ENCODE measurements around the gene RIN2.
"Not testable (repeated sequence)": the region's sequence is repeated elsewhere in the genome, so short reads cannot be mapped to it uniquely, and the experiment has no call there.

Gene RIN2

DNA sequence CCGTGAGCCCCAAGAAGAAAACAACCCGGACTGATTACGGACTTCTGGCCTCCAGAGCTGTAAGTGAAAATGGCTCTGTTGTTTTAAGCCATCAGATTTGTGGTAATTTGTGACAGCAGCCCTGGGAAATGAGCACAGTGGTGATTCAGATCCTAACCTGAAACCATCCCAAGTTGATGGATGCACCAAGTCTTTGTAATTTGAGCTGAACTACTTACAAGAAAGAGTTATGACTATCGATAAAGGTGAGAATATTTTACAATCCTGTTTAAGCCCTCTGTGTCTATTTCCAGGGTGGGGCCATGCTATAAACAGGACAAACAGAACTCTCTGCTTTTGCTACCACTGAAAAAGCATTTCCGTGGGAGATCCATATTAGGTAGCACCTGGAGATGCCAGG, 19.1 kb upstream of the RIN2 start:
- DNase-seq = no peak

DNA sequence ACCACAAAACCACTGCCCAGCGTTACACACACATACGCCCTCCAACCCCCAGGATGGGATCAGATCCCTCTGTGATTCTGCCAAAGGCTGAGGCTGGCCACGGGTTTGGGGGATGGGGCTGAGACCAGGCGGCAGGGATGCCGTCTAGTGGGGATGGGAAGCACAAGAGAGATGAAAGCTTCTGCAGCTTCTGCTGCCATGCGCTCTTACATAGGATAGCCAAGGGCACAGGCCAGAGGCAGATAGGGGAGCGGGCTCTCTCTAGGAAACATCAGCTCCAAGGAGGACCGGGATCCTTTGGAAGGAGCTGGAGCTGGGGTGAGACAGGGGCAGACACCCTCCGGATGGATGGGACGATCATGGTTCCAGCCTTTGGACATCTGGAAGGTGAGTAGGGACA, 18.7 kb upstream of the RIN2 start:
- DNase-seq = no peak

DNA sequence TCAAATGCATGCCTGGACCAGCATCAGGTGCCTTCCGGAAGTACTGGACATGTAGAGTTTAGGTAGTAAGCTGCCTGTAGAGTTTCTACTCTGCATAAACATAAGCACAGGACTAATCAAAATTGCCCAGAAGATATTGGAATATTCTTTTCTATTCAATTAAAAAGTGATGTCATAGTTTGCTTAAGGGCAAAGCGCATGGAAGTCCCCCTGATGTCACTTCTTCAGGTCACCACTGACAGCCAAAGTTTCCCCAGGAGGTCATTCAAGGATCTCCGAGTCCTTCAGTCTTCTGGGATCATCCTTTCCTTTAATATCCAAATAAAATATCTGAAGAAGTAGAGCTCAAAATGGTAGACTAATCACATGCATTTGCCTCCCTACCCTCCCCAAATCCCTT, 17.5 kb upstream of the RIN2 start:
- no peak for DNase-seq

DNA sequence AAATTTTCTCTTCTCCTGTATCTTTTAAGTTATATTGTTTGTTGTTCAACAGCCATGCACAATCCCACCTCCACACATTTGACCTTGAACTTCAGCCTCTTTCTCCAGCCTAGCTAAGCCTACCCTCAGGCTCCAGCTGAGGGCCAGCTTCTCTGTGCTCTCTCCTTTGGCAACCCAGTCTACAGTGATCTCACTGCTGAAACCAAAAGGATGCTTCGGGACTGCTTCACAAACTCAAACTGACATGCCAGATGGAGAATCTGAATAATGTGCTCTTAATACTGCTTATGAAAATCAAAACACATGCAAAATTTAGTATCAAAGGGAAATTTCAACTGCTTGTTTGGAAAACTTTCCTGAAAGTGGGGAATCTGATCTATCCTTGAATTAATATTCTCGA, 16.1 kb upstream of the RIN2 start:
- DNase-seq = no peak

DNA sequence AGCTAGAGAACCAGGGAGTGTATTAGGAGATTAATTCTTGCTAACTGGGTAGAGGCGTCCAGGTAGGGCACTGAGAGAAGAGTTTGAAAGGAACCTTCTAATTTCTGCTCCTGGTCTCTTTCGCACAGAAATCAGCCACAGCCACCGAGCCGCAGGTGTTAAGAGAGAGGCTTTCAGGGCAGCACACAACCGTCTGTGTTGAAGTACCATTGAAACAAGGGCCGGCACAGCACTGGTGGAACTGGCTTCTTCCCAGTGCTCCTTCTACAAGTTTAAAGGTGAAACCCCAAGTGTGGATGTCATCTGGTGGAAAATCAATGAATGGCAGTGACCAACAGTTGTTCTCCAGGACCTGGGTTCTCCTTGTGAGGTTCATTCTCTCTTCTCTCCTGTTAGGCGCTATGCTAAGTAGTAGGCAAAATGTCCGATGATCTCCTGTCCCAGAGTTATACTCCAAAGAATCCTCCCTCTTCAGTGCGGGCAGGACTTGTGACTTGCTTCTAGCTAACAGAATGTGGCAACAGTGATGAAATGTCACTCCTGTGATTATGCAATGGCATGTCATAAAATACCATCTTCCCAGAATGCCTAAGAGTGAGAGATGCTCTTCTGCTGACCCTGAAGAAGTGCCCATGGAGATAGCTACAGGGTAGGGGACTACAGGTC, 15.0 kb upstream of the RIN2 start:
- DNase-seq = no peak

DNA sequence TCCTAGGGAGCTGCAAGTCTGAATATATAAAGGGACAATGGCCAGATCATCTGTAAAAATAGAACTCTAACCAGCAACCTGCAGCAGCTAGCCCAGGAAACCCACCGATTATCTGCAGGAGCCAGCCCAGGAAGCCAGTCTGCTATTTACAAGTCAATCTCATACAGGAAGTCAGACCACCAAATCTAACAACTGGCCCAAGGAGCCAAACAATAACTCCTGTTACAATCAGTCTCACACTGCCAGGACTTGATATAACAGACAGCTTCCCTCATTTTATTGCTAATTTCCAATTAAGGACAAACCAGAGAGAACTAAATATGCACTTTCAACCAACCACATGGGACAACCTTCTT, 14.4 kb upstream of the RIN2 start:
- DNase-seq = no peak

DNA sequence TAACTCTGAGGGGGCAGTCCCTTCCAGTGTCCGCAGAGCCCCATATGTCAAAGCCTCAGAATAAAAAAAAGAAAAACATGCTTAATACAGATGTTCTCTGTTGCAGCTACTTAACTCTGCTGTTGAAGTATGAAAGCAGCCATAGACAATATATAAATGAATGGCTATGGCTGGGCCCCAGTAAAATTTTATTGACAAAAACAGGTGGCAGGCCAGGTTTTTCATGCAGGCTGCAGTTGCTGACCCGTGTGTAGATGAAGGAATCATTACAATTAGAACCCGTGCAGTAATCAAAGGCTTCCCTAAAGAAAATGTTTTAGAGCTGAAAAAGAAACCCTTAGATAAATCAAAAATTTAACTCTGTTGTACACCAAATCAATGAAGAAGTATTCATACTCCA, 13.0 kb upstream of the RIN2 start:
- no peak for DNase-seq

DNA sequence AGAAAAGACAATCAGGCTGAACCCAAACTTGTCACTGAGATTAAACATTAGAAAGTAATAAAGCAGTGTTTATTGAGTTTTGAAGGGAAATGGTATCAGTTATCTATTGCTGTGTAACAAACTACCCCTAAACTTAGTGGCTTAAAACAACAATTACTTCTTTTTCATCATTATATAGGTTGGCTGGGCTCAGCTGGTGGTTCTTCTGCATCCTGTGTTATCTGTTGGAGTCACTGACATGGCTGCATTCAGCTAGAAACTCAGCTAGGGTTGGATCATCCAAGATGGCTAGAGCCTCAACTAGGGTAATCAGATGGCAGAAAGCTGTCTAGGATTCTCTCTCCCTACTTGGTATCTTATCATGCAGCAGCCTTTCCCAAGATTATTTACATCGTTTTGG, 12.5 kb upstream of the RIN2 start:
- no peak for DNase-seq

DNA sequence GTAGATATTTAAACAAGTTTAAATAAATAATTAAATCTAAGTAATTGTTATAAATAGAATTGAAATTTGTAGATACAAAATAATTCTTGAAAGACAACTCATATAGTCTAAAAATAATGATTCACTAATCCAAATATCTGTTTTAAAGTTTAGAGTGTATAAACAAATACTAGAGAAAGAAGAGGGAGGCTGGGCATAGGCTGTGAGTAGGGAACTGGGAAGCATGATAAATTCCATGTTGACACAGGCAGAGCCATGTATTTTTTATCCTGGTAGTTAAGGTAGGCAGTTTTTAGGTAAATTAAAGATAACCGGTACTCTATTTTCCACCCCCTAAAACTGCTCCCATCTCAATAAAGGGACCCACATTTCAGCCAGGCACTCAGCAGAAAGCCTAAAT, 11.7 kb upstream of the RIN2 start:
- no peak for DNase-seq

DNA sequence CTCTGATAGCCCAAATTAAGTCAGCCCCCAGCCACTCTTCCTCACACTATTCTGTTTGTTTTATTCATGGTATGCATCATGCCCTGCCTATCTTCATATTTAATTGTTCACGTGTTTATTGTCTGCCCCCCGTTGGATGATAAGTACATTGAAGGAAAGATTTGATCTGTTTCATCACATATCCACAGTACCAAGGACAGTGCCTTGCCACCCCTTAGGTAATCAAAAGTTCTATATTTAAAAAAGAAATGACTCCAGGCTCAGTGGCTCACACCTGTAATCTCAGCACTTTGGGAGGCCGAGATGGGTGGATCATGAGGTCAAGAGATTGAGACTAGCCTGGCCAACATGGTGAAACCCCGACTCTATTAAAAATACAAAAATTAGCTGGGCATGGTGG, 10.2 kb upstream of the RIN2 start:
- no peak for DNase-seq

DNA sequence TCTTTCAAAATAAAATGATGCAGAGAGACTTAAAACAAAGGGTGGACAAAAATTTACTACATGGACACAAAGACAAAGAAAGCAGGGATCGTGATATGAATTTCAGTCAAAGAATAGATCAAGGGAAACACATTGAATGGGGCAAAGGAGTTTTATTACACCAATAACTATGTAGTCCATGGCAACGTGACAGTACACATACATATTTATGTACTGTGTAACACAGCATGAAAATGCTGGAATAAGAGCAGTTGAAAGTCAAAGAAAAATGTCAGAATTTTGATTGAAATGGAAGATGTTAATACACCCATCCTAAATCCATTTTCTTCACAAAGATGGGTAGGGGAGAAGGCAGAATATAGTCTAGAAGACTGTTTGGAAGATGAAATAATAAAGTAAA, 9.4 kb upstream of the RIN2 start:
- DNase-seq = no peak

DNA sequence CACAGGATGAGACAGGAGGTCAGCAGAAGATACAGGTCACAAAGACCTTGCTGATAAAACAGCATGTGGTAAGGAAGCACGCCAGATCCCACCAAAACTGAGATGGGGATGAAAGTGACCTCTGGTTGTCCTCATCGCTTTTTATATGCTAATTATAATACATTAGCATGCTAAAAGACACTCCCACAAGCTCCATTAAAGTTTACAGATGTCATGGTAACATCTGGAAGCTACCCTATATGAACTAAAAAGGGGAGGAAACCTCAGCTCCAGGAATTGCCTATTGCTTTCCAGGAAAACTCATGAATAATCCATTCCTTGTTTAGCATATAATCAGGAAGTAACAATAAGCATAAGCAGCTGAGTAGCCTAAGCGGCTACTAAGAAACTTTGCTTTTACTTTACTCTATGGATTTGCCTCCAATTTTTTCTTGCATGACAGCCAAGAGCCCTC, 8.4 kb upstream of the RIN2 start:
- DNase-seq = no peak

DNA sequence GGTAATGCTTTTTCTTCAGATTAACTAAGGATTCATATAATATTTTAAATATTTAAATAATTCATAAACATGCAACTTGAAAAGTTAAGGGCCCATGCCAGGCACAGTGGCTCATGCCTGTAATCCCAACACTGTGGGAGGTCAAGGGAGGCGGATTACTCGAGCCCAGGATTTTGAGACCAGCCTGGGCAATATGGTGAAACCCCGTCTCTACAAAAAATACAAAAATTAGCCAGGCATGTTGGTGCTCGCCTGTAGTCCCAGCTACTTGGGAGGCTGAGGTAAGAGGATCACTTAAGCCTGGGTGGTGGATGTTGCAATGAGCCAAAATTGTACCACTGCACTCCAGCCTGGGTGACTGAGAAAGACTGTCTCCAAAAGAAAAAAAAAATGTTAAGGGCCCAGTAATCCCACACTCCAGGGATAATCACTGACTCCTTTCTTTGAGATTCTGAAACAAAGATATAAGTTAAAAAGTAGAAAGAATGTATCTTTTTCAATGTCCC, 7.9 kb upstream of the RIN2 start:
- no peak for DNase-seq

DNA sequence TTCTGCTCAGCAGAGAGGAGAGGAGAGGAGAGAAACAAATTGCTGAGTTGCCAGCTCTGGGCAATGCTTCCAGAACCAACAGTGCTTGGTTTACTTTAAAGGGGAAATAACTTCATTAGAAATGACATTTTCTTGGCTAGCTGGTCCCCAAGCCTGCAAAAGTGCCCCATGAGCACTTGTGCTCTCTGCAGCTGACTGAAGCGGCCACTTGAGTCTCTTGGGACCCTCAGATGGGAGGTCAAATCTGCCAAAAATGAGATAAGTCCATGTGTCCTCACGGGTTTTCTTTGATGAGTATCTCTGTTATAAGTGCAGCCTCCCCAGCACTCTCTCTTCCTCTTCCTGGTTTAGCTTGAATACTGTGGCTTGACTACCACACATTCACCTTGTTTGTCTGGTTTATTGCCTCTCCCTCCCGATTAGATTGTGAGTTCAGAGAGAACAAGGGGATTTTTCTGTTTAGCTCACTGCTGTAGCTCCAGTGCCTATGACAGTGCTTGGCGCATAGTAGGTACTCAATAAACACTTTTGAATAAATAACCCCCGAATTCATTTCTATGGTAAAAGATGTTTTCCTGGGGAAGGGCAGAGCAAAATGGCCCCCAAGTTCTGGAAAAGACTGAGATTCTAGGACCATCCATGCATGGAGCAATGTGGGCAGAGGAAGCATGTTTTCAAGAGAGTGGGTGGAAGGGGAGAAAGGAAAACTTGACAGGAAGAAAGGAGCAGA, 7.0 kb upstream of the RIN2 start:
- DNase-seq = no peak

DNA sequence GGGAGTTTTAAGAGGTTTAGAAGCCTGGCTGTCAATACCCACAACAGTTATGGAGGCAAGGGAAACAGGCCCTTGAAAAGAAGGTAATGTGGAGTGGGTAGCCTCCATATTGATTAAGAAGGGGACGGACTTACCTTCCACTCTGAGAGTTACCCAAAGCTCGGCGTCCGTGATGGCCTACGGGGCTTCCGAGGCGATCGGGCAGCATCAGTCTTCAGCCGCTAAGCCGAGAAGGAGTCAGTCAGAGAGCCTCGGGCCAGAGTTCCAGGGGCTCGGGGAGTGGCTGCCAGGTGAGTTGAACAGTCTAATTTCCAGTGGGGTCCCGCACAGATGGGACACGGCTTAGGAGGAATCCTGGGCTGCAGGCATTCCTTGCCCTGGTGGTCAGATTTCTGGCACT, 3.9 kb upstream of the RIN2 start:
- DNase-seq = not testable (repeated sequence)

DNA sequence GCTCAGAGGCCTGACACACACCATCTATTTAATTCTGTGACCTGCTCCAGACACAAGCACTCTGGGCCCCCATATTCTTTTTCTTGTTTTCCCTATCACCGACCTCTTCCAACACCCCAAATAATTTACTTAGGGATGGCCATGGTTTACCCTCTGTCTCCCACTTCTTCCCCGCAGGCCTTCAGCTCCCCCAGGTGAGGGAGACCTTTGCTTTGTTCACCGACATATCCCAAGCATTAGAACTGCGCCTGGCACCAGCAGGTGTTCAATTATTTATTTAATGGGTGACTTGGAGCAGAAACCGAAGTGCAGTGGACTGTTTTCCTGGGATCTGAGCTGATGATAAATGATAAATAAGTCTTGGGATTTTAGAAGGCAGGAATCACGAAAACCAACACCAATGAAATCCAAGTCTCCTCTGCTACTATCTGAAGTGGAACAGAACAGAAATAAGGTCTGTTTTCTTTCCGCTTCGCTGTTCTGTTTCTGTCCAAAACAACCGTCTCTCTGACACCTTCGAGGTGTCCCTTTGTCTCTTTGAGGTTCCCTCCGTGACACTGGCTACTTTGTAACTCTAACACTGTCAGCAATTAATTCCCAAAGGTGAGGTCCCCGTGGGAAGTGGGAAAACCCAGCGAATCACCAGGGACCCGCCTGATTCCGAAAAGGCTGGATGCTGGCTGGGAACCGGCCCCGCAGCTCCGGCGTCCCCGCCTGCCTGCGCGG, 1.1 kb upstream of the RIN2 start:
- DNase-seq = no peak

DNA sequence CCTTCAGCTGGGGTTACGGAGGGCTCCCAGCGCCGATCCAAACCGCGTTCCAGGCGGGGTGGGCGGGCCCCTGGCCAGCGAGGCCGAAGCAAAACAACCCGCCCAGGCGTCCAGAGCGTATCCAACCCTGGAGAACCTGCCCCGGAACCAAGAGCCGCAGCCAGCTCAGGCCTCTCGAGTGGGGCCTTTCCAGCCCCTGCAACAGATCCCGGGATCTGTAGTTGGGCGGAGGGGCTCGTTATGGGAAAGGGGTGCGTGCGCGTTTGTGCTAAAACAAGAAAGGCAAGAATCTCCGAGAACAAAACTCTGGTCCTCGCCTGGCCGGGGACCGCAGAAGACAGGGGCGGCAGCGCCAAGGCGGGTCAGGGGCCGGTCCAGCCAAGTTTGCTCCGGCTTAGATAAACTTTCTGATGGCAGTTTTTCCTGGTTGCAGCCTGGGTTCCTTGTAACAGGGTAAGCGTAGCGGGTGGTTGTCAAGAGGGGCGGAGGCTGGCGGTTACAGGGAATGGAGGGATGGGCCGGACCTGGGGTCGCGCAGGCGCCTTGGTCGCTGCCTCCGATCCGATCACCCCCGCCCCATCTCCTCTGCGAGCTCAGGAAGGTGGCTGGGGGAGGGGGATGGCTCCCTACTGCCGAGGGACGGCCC, 448 bp upstream of the RIN2 start:
- DNase-seq = no peak

DNA sequence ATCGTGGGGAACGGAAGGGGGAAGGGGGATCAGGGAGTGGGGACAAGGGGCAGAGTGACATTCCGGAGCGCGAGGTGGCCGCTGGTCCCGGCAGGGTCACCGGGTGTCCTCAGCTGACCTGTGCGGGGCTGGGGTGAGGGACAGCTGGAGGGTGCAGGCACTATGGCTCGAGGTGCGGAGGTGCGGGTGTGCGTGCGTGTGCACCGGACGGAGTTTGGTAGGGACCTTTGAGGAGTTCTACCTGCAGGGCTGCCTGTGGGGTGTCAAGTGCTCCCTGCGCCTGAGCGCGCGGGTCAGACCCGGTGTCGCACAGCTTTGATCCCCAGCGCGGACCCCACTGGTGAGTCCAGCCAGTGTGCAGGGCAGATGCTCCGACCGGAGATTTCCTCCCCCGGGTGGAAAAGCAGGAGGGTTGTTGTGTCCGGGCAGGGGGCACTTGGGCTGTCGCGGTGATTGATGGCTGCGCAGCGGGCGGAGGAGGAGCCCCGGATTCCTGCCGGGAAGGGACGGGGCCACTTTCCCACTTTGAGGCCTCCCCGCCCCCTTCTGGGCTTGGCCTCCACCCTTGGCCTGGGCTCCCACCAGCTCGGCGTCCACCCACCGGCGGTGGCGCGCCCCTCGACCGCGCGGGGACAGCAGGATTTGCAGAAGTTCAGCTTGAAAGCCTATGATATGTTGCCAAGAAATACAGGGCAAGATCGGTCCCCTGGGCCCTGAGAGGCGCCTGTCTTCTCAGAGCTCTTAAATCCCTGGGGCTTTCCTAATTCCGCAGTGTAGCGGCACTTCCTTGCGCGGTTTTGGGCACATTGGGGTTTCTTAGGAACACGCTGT, 658 bp downstream of the RIN2 start:
- no peak for DNase-seq

DNA sequence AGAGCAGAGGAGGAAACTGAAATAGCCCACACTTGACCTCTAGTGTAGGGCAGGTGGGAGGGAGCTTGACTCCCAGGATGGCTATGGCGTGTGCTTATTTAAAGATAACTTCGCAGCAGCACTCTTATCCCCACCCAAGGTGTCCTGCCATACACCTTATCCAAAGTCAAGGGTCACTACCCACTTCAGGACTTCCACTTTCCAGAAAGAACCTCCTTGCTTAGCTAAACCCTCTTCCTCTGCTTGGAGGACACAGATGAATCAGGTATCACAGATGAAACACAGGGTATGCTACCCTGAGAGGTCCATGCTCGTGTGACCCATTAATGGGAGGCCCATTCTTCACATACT, 2.3 kb downstream of the RIN2 start:
- no peak for DNase-seq

DNA sequence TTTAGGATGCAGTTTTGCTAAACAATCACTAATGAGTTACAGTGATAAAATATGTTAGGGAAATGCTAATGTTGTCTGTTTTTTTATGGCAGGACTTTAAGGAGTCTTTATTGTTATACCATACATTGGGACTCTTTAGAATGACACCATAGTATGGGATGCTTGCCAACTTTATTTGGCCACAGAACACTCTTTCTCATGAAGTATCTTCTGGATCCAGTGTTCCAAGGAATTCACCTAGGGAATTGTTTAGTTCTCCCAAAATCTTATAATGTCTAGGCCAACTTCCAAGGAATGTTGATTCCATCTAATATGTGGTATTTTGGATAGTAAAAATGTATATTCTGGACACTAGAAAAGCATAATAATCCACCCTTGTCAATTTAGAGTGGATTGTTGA, 3.3 kb downstream of the RIN2 start:
- no peak for DNase-seq

DNA sequence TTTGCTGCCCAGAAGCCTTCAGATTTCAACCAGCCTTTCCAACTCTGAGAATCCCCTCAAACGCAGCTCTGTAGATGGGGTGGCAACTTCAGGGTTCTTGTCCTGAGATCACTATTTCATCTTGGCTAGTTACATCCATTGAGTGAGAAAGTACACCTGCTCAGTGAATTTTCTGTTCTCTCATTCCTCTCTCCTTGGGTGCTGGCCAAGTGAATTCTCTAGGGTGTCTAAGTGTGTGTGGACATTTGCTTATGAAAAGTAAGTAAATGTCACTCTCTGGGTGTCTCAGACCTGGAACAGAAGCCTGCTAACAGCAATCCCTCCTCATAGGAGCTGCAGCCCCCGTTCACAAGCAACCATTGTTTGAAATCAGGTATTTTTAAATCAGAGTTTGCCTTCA, 3.8 kb downstream of the RIN2 start:
- no peak for DNase-seq

DNA sequence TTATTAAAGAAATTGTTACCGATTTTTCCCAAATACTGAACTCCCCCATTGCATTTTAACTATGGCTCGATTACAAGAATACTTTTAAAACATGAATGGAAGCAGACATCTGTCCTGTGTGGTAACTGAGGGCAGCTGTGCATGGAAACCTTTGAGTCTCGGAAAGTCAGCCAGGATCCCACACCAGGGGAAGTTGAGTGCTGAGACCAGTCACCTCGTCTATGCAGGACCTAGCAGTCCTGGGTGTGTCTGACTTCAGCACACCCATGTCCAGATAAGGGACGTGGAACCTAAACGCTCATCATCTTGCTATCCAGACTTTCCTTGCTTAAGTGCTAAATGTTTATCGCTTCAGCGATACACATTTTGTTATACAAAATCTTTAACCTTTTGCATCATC, 6.1 kb downstream of the RIN2 start:
- DNase-seq = no peak

DNA sequence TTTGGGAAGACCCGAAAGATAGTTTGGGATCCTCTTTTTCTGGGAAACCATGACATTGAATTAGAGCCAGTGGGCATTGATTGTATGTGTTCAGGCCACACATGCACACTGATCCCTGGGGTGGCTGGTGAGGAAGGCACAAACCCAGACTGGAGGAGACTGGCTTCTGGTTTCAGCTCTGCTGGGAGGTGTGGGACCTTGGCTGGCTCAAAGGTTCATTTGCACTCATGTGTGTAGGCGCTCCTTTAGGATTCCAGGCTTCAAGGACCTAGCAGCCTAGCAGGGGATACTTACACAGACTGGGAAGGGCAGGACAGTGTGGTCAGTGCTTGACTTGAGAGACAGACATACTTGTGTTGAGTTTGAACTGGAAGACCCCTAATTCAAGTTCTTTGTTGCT, 7.2 kb downstream of the RIN2 start:
- no peak for DNase-seq
